K562 (cell line): ENCODE results near the gene CLK4. TPM values are rescaled to one million over a fixed set of nuclear protein-coding genes. Genes with fewer than 3 reads are reported as not detected.

Source experiments
- ATAC-seq: fragments of 200-7000 bp; cut with Tn5 transposase; 3 replicates; pipeline ENCODE4 v1.9.1; 2020; ENCODE audit warnings: moderate library complexity
- BruUV-seq: library from RNA; stranded (reverse); fragments of 400-500 nt; replicated peaks from 2 replicates; lab custom pipeline; 2021; lab: Mats Ljungman, UMichigan
- CTCF ChIA-PET: fragments of 300-600 bp; formaldehyde crosslinking; extraction: SDS; loops from one replicate; lab custom pipeline; 2021; ENCODE audit warnings: low intra/inter-chr PET ratio; lab: Yijun Ruan, JAX
- POLR2A ChIA-PET: fragments of 300-600, 350-650 bp; sonication (Branson Sonifier 250); formaldehyde crosslinking; extraction: SDS; loops from one replicate; lab custom pipeline; 2021; ENCODE audit warnings: antibody characterized with exemption, inconsistent platforms; lab: Yijun Ruan, JAX
- DNase-seq, 4 experiments: peaks; one replicate each; pipeline versions ENCODE4 v3.0.0 to v3.0.0-alpha.2; 2011 to 2018; ENCODE audit warnings: low spot score in 3 of 4, mixed read lengths in 3 of 4; ENCODE audit errors: extremely low read depth in 1 of 4
- FAIRE-seq: peaks from 2 replicates; lab custom pipeline; 2011; peaks lifted over from hg19 to GRCh38; lab: Jason Lieb, UNC
- H2AFZ ChIP-seq: 2 replicates; pipeline ENCODE4 v1.6.0; 2011; ENCODE audit warnings: low read depth, low read length, control low read depth, inconsistent platforms
- H3K27ac ChIP-seq: fragments of 200-600 bp; 3 replicates; pipeline ENCODE4 v1.8.0; 2011; ENCODE audit warnings: low read depth, mild to moderate bottlenecking, control low read depth, inconsistent platforms, low read length, moderate library complexity, mixed read lengths; ENCODE audit errors: extremely low read depth
- H3K27me3 ChIP-seq, 2 experiments: fragments of 300-600 bp in 1 of 2; 2 replicates in 1 of 2; 3 replicates in 1 of 2; pipeline versions ENCODE4 v1.6.0 to v1.8.0; 2011; ENCODE audit warnings: inconsistent platforms in 2 of 2, low read length in 2 of 2, mild to moderate bottlenecking in 1 of 2, mixed read lengths in 1 of 2, moderate library complexity in 1 of 2; ENCODE audit not compliant: control insufficient read depth in 2 of 2, insufficient read depth in 2 of 2
- H3K36me3 ChIP-seq: fragments of 300-600 bp; 3 replicates; pipeline ENCODE4 v1.8.0; 2011; ENCODE audit warnings: mild to moderate bottlenecking, low read length, inconsistent platforms; ENCODE audit not compliant: control insufficient read depth, insufficient read depth
- H3K4me1 ChIP-seq, 2 experiments: fragments of 200-600 bp in 1 of 2; replicated peaks in 1 of 2; 2 replicates in 1 of 2; 3 replicates in 1 of 2; pipeline versions ENCODE4 v1.5.1 to v1.8.0; 2011; ENCODE audit warnings: inconsistent platforms in 2 of 2, low read length in 2 of 2, mild to moderate bottlenecking in 1 of 2, mixed read lengths in 1 of 2, moderate library complexity in 1 of 2; ENCODE audit not compliant: control insufficient read depth in 2 of 2, insufficient read depth in 2 of 2
- H3K4me2 ChIP-seq: 2 replicates; pipeline ENCODE4 v1.6.1; 2011; ENCODE audit warnings: low read length, control low read depth, inconsistent platforms, mixed read lengths; ENCODE audit not compliant: insufficient read depth
- H3K4me3 ChIP-seq: fragments of 200-600 bp; sonication (generic), shearing (Covaris generic); 2 replicates; pipeline ENCODE4 v1.5.1; 2016; ENCODE audit warnings: control low read depth, inconsistent platforms
- H3K79me2 ChIP-seq: fragments of 200-600 bp; 3 replicates; pipeline ENCODE4 v1.8.0; 2011; ENCODE audit warnings: low read length, inconsistent platforms; ENCODE audit not compliant: control insufficient read depth, insufficient read depth
- H3K9ac ChIP-seq, 2 experiments: 2 replicates each; pipeline versions ENCODE4 v1.6.0 to v1.6.1; 2011; ENCODE audit warnings: low read depth in 2 of 2, low read length in 2 of 2, control low read depth in 1 of 2, inconsistent platforms in 1 of 2, mild to moderate bottlenecking in 1 of 2, mixed read lengths in 1 of 2; ENCODE audit not compliant: insufficient read depth in 1 of 2
- H3K9me1 ChIP-seq: one replicate; pipeline ENCODE4 v1.6.0; 2011; ENCODE audit warnings: inconsistent platforms, mild to moderate bottlenecking, low read length, moderate library complexity; ENCODE audit not compliant: control insufficient read depth, insufficient read depth
- H3K9me3 ChIP-seq: replicated peaks from 2 replicates; pipeline ENCODE4 v1.5.1; 2011; ENCODE audit warnings: low read depth, low read length, inconsistent platforms; ENCODE audit not compliant: control insufficient read depth, insufficient read depth
- H4K20me1 ChIP-seq: replicated peaks from 2 replicates; pipeline ENCODE4 v1.6.1; 2011; ENCODE audit warnings: low read length, inconsistent platforms, mixed read lengths; ENCODE audit not compliant: control insufficient read depth, insufficient read depth
- BACH1 ChIP-seq: fragments of 200-800 bp; sonication (Bioruptor generic); IDR thresholded peaks from 2 replicates; pipeline ENCODE4 v1.6.1; 2016; ENCODE audit warnings: missing genetic modification characterization, missing compliant biosample characterization
- CREM ChIP-seq: IDR thresholded peaks from 2 replicates; pipeline ENCODE4 v1.6.1; 2014; ENCODE audit warnings: antibody characterized with exemption, low read depth
- HMG20A ChIP-seq: fragments of 450-650 bp; formaldehyde crosslinking; conservative IDR thresholded peaks from 2 replicates; pipeline ENCODE4 v1.4.0; 2020; ENCODE audit warnings: mild to moderate bottlenecking, mixed read lengths
- MBD2 ChIP-seq: sonication (generic); IDR thresholded peaks from 2 replicates; pipeline ENCODE4 v1.6.1; 2016; ENCODE audit warnings: low read depth, borderline replicate concordance
- MEIS2 ChIP-seq: fragments of 450-650 bp; IDR thresholded peaks from 2 replicates; pipeline ENCODE4 v1.6.1; 2014; ENCODE audit warnings: mild to moderate bottlenecking; ENCODE audit not compliant: partially characterized antibody
- PBX2 ChIP-seq, 2 experiments: IDR thresholded peaks in 1 of 2; conservative IDR thresholded peaks in 1 of 2; 2 replicates each; pipeline ENCODE4 v1.6.1; 2016; ENCODE audit warnings: low read depth in 2 of 2, mild to moderate bottlenecking in 1 of 2, missing compliant biosample characterization in 1 of 2, missing genetic modification characterization in 1 of 2, moderate library complexity in 1 of 2
- PTRF ChIP-seq: fragments of 450-650 bp; IDR thresholded peaks from 2 replicates; pipeline ENCODE4 v1.6.1; 2016; ENCODE audit warnings: mild to moderate bottlenecking, missing genetic modification characterization, missing compliant biosample characterization
- WGBS: fragments of 100-300 bp; shearing (Covaris generic); methylation state at CpG from one replicate; pipeline ENCODE4 v1.1.6; 2016; ENCODE audit warnings: low coverage, mixed read lengths; ENCODE audit not compliant: insufficient coverage; ENCODE audit errors: missing lambda C conversion rate; 5-methylcytosine and 5-hydroxymethylcytosine counted together
- in situ Hi-C: fragments of 300-500 bp; cut with MboI; formaldehyde crosslinking; loops from 4 replicates; pipeline ENCODE4 v1.15.0; 2018; ENCODE audit warnings: inconsistent platforms, mixed read lengths
- intact Hi-C: fragments of 100-400 bp; cut with micrococcal nuclease; formaldehyde crosslinking; loops from 2 replicates; pipeline ENCODE4 v1.14.2; 2022
- polyA plus RNA-seq, 8 experiments: library from polyadenylated mRNA; depleted of rRNA in 4 of 8; stranded (reverse) in 5 of 8; unstranded in 3 of 8; fragments of >200 nt; fragmentation: Nextera tagmentation in 2 of 8; fragmentation: Illumina TruSeq in 1 of 8; extraction: Ambion mirVana in 2 of 8; extraction: Trizol in 1 of 8; gene quantifications; 2 replicates each; pipeline versions ENCODE4 v1.2.1 to v1.2.3, GENCODE V29; 2011 to 2014; ENCODE audit warnings: inconsistent platforms in 1 of 8, missing spikeins in 1 of 8
- total RNA-seq, 7 experiments: library from RNA; depleted of rRNA in 6 of 7; stranded (reverse); fragments of >200 nt in 6 of 7; fragmentation: Illumina TruSeq in 2 of 7; extraction: Trizol in 2 of 7; gene quantifications; 2 replicates each; pipeline versions ENCODE4 v1.2.1 to v1.2.3, GENCODE V29; 2011 to 2021; ENCODE audit warnings: low replicate concordance in 1 of 7
- TF ChIP-seq, protein P1 (sequence below): fragments of 250-450 bp; sonication (Bioruptor Pico); IDR thresholded peaks from 2 replicates; pipeline ENCODE4 v1.5.0; 2021; ENCODE audit warnings: mild to moderate bottlenecking, moderate library complexity
- TF ChIP-seq, protein P2 (sequence below): sonication (generic); IDR thresholded peaks from 2 replicates; pipeline ENCODE4 v1.6.1; 2016

CLK4 gene
- total and polyA plus RNA-seq, 9 of the 15 experiments (the other 6 are each of a cell fraction or from before 2014, with no cell fraction given): 10.5 to 23.1 (median 13.9) TPM

- TF ChIP-seq, protein P1, sequence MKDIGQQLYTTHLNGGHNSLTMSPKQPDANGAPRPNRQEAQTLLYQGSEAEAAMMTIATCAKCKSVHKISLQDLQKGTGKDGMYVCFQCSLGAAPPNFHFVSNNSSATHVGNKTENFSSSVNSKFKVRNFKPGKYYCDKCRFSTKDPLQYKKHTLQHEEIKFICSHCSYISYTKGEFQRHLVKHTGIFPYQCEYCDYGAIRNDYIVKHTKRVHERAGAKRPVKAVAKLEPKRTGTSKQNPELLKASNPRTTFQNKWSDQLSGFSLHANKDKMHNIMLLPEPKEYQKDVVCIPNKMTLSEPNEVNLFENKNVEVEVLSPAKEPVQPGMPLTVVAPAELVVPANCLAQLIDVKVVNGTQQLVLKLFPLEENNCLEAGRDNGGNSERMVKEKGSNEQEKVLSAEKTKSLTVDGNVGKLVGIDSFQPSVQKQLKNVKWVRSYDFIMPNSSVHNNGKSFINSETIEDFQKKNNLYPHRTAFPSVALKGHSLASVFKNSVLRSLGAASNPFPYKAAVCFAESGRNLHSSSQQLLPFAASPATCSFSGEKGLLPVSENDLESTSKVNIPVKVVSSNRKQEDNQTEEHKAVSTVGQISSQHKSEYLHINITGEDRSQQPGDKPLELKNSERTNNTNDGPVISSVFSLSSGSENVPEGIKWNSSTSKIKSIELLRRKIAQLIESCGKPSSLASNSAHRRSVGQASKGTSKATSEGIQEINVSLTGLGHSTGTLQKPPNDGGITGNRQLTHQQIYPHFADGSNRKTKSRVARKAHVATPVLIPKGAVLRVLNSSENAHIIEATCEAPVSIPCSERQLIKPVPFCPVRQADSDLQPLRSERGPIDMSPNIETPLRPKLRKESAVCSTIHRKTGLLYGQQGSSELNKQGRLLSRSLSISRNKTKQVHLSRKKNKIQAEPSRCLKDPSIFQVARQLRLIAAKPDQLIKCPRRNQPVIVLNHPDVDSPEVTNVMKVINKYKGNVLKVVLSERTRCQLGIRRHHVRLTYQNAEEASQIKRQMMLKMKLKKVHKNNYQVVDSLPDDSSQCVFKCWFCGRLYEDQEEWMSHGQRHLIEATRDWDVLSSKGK: no peak
- TF ChIP-seq HMG20A (CRISPR knock-in tag): no peak
- TF ChIP-seq, all 486 proteins: peak for 5
These were observed 969 bp downstream of the CLK4 start (continued) for GRCh38 chr5:178625679-178626483.

DNA sequence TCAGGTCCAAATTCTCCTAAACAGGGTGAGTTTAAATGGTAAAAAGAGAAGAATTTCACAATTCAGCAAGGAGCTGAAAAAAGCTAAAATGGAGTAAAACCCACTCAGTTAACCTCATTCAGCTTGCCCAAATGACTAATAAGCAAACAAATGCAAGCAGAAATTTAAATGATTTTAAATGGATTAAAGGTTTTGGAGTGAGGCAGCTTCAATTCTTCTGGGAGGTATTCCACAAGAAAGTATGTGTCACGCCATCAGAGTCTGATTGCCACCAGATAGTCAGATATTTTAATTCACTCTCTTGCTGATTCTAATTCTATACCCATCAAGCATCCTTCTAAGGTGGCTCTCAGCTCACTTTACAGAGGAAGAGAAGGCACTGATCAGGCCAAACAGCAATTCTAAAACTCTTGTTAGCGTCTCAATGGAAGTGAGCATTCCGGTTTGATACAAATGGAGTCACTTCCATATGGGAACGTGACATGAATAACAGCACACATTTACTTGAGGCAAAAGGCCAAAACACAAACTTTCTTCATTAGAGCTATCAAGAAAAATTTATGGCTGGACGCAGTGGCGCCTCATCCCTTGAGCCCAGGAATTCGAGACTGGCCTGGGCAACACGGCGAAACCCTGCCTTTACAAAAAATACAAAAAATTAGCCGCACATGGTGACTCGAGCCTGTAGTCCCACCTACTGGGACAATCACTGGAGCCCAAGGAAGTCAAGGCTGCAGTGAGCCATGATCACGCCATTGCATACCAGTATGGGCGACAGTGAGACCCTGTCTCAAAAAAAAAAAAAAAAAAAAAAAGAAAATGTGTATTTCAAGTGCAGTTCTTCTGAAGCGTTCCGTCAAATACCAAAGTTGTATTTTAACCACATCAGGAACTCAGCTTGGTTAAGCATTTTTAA is 2.0 kb downstream of the CLK4 start:
- in situ Hi-C loops: no loop called here
- Histone ChIP-seq H3K4me3 (peak overlapping the region; percentile 96), H3K9me3 (peaks cover 4% of the 10 kb centered on the region), H3K27ac (peak overlapping the region; percentile 84), H3K9me1 (no peaks in the 10 kb centered on the region), H2AFZ (0 out of 2 replicates have a peak overlapping the region, but pooled peaks have one; percentile 5), H3K9ac (peak overlapping the region; percentile 87 to 89), H3K36me3 (peaks cover 34% of the 10 kb centered on the region), H3K4me1 (peaks cover 4 to 5% of the 10 kb centered on the region in 2 experiments; a peak in 2 of 5 replicates), H3K4me2 (peak overlapping the region; percentile 98), H3K27me3 (no peaks in the 10 kb centered on the region), H3K79me2 (peaks cover 52% of the 10 kb centered on the region), H4K20me1 (no peaks in the 10 kb centered on the region)
- POLR2A ChIA-PET: interaction anchor here (0.7 to 3.4 kb wide), 11 partner anchors 13 to 1516 kb away, joined by 3 to 14 read pairs (median 3); no protein-coding TSS in a partner anchor
- intact Hi-C loops: loop anchor here (10.0 kb wide), 1 partner anchor 210 kb away; no protein-coding TSS in a partner anchor
- CTCF ChIA-PET: no interaction called here
- WGBS: 9% methylated on average over 14 of the region's 15 CpGs
- DNase-seq (peak in 1 of 4 experiments; percentile 27), FAIRE-seq (peak; percentile 52), ATAC-seq (peak; percentile 15)
- TF ChIP-seq PBX2 (CRISPR knock-in tag; IDR thresholded peaks at IDR 0.05; ENCODE audit: low read depth) (no peak), PBX2 (tag; conservative IDR thresholded peaks at IDR 0.05; ENCODE audit: low read depth) (0 out of 2 replicates have a peak, but pooled peaks have one; percentile 30), MEIS2 (peak; percentile 36), PTRF (no peak), CREM (0 out of 2 replicates have a peak, but pooled peaks have one; percentile 3), MBD2 (no peak), BACH1 (no peak)
- TF ChIP-seq, protein P2, sequence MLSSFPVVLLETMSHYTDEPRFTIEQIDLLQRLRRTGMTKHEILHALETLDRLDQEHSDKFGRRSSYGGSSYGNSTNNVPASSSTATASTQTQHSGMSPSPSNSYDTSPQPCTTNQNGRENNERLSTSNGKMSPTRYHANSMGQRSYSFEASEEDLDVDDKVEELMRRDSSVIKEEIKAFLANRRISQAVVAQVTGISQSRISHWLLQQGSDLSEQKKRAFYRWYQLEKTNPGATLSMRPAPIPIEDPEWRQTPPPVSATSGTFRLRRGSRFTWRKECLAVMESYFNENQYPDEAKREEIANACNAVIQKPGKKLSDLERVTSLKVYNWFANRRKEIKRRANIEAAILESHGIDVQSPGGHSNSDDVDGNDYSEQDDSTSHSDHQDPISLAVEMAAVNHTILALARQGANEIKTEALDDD: no peak
- BruUV-seq: no TSS peak
